ENCODE results near the gene CEP97.

GRCh38 chr3:101701696-101702634, 22.4 kb upstream of the CEP97 start:
- TF ChIP-seq CTCF (IDR thresholded peaks at IDR 0.05; ENCODE audit: poor library complexity): no peak
- no peak for TF ChIP-seq EZH2phosphoT487 (IDR thresholded peaks at IDR 0.05; ENCODE audit: low read depth, severe bottlenecking, unreplicated experiment)

Measured in hepatocyte (in vitro differentiated cells).